ENCODE measurements around the gene DNAJA4. TPM values are rescaled to one million over a fixed set of nuclear protein-coding genes. Genes with fewer than 3 reads are reported as not detected.

The DNAJA4 gene
- total and polyA plus RNA-seq, 2 experiments from 2014 or later, result 5.0 to 12.5 TPM

- Histone ChIP-seq H3K27me3 (ENCODE audit: insufficient read depth) (no peaks in the 10 kb centered on the region), H3F3A (replicated peaks; ENCODE audit: low read depth) (peaks cover 5% of the 10 kb centered on the region; the same call in 1 of the 2 replicates), H4K20me1 (replicated peaks; ENCODE audit: insufficient read depth) (no peaks in the 10 kb centered on the region), H3K79me2 (replicated peaks; ENCODE audit: insufficient read depth) (no peaks in the 10 kb centered on the region), H3K27ac (ENCODE audit: low read depth) (peak within 1 kb of the TSS; percentile 89), H3K9me2 (ENCODE audit: insufficient read depth) (peaks cover 6% of the 10 kb centered on the region; the same call in 1 of the 2 replicates), H3K4me1 (ENCODE audit: insufficient read depth) (peaks cover 25% of the 10 kb centered on the region), H3K4me2 (peak within 1 kb of the TSS; percentile 70), H3K36me3 (ENCODE audit: insufficient read depth) (no peaks in the 10 kb centered on the region), H3K4me3 (peak within 1 kb of the TSS; percentile 29), H2AFZ (peak within 1 kb of the TSS; percentile 43)
- DNase-seq (ENCODE audit: low spot score) (peak; percentile 61), ATAC-seq (peak; percentile 81)
- Mint-ChIP-seq H3K9me3 (no peaks in the 10 kb centered on the region), H3K4me1 (peaks cover 28% of the 10 kb centered on the region), H3K27me3 (ENCODE audit: insufficient read depth, low read depth, poor library complexity) (peaks cover 12% of the 10 kb centered on the region), H3K27ac (peak within 1 kb of the TSS; percentile 79), H3K4me3 (peak within 1 kb of the TSS; percentile 42), H3K36me3 (ENCODE audit: low read depth) (no peaks in the 10 kb centered on the region)
- TF ChIP-seq STAT1 (IDR thresholded peaks at IDR 0.05; ENCODE audit: unreplicated experiment) (no peak), ZNF114 (CRISPR knock-in tag; IDR thresholded peaks at IDR 0.05) (no peak), NANOG (IDR thresholded peaks at IDR 0.05; ENCODE audit: borderline replicate concordance) (no peak), ZNF331 (CRISPR knock-in tag; IDR thresholded peaks at IDR 0.05; ENCODE audit: low read depth) (no peak), JUNB (IDR thresholded peaks at IDR 0.05; ENCODE audit: unreplicated experiment) (no peak), POLR2AphosphoS5 (IDR thresholded peaks at IDR 0.05; ENCODE audit: low read depth) (no peak), EZH2phosphoT487 (IDR thresholded peaks at IDR 0.05; ENCODE audit: unreplicated experiment) (no peak), CREB1 (CRISPR knock-in tag; IDR thresholded peaks at IDR 0.05; ENCODE audit: low read depth) (no peak), CTCF (conservative IDR thresholded peaks at IDR 0.05; ENCODE audit: low read depth in 2 of 2) (no peak), EZH2 (IDR thresholded peaks at IDR 0.05; ENCODE audit: low read depth, unreplicated experiment) (no peak), REST (IDR thresholded peaks at IDR 0.05; ENCODE audit: unreplicated experiment) (no peak), ZNF462 (CRISPR knock-in tag; IDR thresholded peaks at IDR 0.05) (no peak)
- TF ChIP-seq, protein P1, sequence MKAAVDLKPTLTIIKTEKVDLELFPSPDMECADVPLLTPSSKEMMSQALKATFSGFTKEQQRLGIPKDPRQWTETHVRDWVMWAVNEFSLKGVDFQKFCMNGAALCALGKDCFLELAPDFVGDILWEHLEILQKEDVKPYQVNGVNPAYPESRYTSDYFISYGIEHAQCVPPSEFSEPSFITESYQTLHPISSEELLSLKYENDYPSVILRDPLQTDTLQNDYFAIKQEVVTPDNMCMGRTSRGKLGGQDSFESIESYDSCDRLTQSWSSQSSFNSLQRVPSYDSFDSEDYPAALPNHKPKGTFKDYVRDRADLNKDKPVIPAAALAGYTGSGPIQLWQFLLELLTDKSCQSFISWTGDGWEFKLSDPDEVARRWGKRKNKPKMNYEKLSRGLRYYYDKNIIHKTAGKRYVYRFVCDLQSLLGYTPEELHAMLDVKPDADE (IDR thresholded peaks at IDR 0.05), result no peak
Observed at GRCh38 chr15:78234515-78235040, 29.8 kb upstream of the DNAJA4 start, which contains the start of gene ACSBG1. ACSBG1 (minus strand) TSS chr15:78234565; CDS start chr15:78234501, 64 bp downstream.
